Measurements from ENCODE around the gene MTHFSD. TPM values are rescaled to one million over a fixed set of nuclear protein-coding genes. Genes with fewer than 3 reads are reported as not detected.

Gene MTHFSD
- total and polyA plus RNA-seq, 10 of the 15 experiments (the other 5 are each of a cell fraction or from before 2014, with no cell fraction given): 2.2 to 24.5 (median 18.1) TPM

DNA sequence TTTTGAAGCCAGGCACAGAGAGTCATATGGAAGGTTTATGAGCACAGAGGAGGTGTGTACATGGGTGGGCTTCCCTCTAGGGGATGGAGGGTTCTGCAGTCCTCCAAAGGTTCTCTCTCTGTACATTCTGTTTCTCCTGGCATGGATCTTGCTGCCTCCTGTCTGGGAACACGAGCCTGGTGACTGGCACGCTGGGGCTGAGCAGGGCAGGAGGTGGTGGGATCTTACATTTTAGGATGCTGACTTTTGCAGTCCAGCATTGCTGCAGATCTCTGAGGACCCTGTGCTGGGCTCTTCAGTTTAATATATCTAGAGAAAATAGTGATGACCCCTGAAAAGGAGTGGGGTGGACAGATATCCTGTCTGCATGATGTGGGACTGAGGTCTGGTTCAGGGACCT is 46.3 kb upstream of the MTHFSD start:
- ChIA-PET CTCF (no interaction called here), POLR2A (no interaction called here), RAD21 (ENCODE audit: unreplicated experiment) (no interaction called here), SMC1A (ENCODE audit: uncharacterized antibody, unreplicated experiment) (no interaction called here)
- H3K4me1 ChIP-seq (ENCODE audit: control insufficient read depth, insufficient read depth, low read length): no peaks in the 10 kb centered on the region
- no peaks in the 10 kb centered on the region for H4K20me1 ChIP-seq (ENCODE audit: control insufficient read depth, insufficient read depth)
- H3K9me3 ChIP-seq (replicated peaks; ENCODE audit: control insufficient read depth, insufficient read depth, low read length): no peaks in the 10 kb centered on the region; the same call in 2 of the 3 replicates
- no peak overlapping the region for H3K4me2 ChIP-seq (ENCODE audit: control insufficient read depth, insufficient read depth)
- H3K36me3 ChIP-seq (ENCODE audit: control insufficient read depth in 2 of 2, insufficient read depth in 2 of 2, low read length in 1 of 2): no peaks in the 10 kb centered on the region
- no peaks in the 10 kb centered on the region for H3K79me2 ChIP-seq (ENCODE audit: control insufficient read depth, insufficient read depth, low read length)
- no peak overlapping the region for H3K27ac ChIP-seq (ENCODE audit: control insufficient read depth, insufficient read depth)
- no TSS peak for BruUV-seq (replicated peaks)
- in situ Hi-C loops (cut with MboI): no loop called here
- H3K9ac ChIP-seq (ENCODE audit: control insufficient read depth, insufficient read depth, low read length): no peak overlapping the region
- H3K27me3 ChIP-seq (replicated peaks in 1 of 2; ENCODE audit: control insufficient read depth in 2 of 2, insufficient read depth in 2 of 2, low read length in 1 of 2): no peaks in the 10 kb centered on the region
- no peak for DNase-seq (ENCODE audit: low read depth, low spot score)
- H2AFZ ChIP-seq (ENCODE audit: control insufficient read depth, low read depth, low read length): no peak overlapping the region
- ATAC-seq: no peak
- H3K4me3 ChIP-seq: no peak overlapping the region
- 8% methylated on average over 2 of the region's 2 CpGs for WGBS (ENCODE audit: insufficient coverage, insufficient replicate concordance, low lambda C conversion rate, missing lambda C conversion rate)
- TF ChIP-seq RCOR1 (conservative IDR thresholded peaks at IDR 0.05; ENCODE audit: low read depth, low read length) (no peak), SIN3A (IDR thresholded peaks at IDR 0.05; ENCODE audit: low read depth, low read length) (no peak), ZNF24 (IDR thresholded peaks at IDR 0.05) (no peak), JUND (IDR thresholded peaks at IDR 0.05; ENCODE audit: low read depth, low read length) (no peak), TCF12 (IDR thresholded peaks at IDR 0.05; ENCODE audit: low read depth, low read length) (no peak), MXI1 (IDR thresholded peaks at IDR 0.05; ENCODE audit: low read depth, low read length) (no peak), CBFB (IDR thresholded peaks at IDR 0.05; ENCODE audit: low read depth) (no peak), YBX1 (IDR thresholded peaks at IDR 0.05) (no peak), TBL1XR1 (IDR thresholded peaks at IDR 0.05; ENCODE audit: low read depth, low read length) (no peak), PBX3 (IDR thresholded peaks at IDR 0.05; ENCODE audit: insufficient replicate concordance, low read depth, low read length) (no peak), NRF1 (conservative IDR thresholded peaks at IDR 0.05; ENCODE audit: low read depth, low read length) (no peak)
- TF ChIP-seq, protein P1, sequence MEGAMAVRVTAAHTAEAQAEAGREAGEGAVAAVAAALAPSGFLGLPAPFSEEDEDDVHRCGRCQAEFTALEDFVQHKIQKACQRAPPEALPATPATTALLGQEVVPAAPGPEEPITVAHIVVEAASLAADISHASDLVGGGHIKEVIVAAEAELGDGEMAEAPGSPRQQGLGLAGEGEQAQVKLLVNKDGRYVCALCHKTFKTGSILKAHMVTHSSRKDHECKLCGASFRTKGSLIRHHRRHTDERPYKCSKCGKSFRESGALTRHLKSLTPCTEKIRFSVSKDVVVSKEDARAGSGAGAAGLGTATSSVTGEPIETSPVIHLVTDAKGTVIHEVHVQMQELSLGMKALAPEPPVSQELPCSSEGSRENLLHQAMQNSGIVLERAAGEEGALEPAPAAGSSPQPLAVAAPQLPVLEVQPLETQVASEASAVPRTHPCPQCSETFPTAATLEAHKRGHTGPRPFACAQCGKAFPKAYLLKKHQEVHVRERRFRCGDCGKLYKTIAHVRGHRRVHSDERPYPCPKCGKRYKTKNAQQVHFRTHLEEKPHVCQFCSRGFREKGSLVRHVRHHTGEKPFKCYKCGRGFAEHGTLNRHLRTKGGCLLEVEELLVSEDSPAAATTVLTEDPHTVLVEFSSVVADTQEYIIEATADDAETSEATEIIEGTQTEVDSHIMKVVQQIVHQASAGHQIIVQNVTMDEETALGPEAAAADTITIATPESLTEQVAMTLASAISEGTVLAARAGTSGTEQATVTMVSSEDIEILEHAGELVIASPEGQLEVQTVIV (IDR thresholded peaks at IDR 0.05; ENCODE audit: borderline replicate concordance, partially characterized antibody): no peak
- FAIRE-seq: no peak
- intact Hi-C loops (cut with micrococcal nuclease; ENCODE audit: unreplicated experiment): no loop called here

Measured in GM12878 (cell line).